Colonic mucosa (tissue), 4 donors: ENCODE data around the gene TBC1D22A. TPM values are rescaled to one million over a fixed set of nuclear protein-coding genes. Genes with fewer than 3 reads are reported as not detected.

Experiments
- DNase-seq: peaks from one replicate; pipeline ENCODE4 v3.0.0-alpha.2; 2020
- H3K27ac ChIP-seq: fragments of 200-600 bp; one replicate; pipeline ENCODE4 v1.8.0; 2021
- H3K27me3 ChIP-seq: fragments of 200-600 bp; one replicate; pipeline ENCODE4 v1.8.0; 2021
- H3K36me3 ChIP-seq: fragments of 200-600 bp; one replicate; pipeline ENCODE4 v1.8.0; 2021
- H3K4me1 ChIP-seq: fragments of 200-600 bp; one replicate; pipeline ENCODE4 v1.8.0; 2021; ENCODE audit warnings: mild to moderate bottlenecking
- H3K4me3 ChIP-seq: fragments of 200-600 bp; one replicate; pipeline ENCODE4 v1.8.0; 2021
- H3K9ac ChIP-seq, 2 donors: one replicate each; pipeline ENCODE4 v1.7.0; 2013; ENCODE audit warnings: control low read depth in 2 of 2, low read depth in 2 of 2, low read length in 2 of 2
- H3K9me3 ChIP-seq: fragments of 200-600 bp; one replicate; pipeline ENCODE4 v1.8.0; 2021
- CTCF ChIP-seq: fragments of 200-600 bp; IDR thresholded peaks from one replicate; pipeline ENCODE4 v1.8.0; 2022; ENCODE audit warnings: antibody characterized with exemption, mild to moderate bottlenecking
- intact Hi-C: fragments of 100-400 bp; cut with DNase I; formaldehyde crosslinking; loops from one replicate; pipeline ENCODE4 v1.14.1; 2022
- total RNA-seq, 2 donors: library from RNA; stranded (reverse); fragmentation: NEBNext Ultra II Directional in 1 of 2; extraction: Animal tissue kit (Norgen Biotek cat#: 25700) in 1 of 2; gene quantifications; one replicate each; pipeline ENCODE4 v1.2.1, GENCODE V29; 2021
- donor health status: healthy.
- donor health status: DM: no; HTN: no; CAD: no.
- donor health status: DM: no; HTN: no; CAD: no.

Gene TBC1D22A
- total RNA-seq, 2 donors from 2014 or later: 34.2 to 36.4 TPM

GRCh38 chr22:46864314-46865051 lies 102.0 kb downstream of the TBC1D22A start:
- Histone ChIP-seq H3K36me3 (no peaks in the 10 kb centered on the region), H3K27ac (peak overlapping the region; percentile 18), H3K4me3 (no peak overlapping the region), H3K9me3 (no peaks in the 10 kb centered on the region), H3K27me3 (no peaks in the 10 kb centered on the region), H3K4me1 (no peaks in the 10 kb centered on the region), H3K9ac (no peak overlapping the region)
- intact Hi-C loops: no loop called here
- peak; percentile 33 for DNase-seq
- TF ChIP-seq CTCF: no peak

GRCh38 chr22:46865052-46865434 lies 102.6 kb downstream of the TBC1D22A start:
- peak; percentile 32 for DNase-seq
- intact Hi-C loops: no loop called here
- Histone ChIP-seq H3K27ac (no peak overlapping the region), H3K4me1 (no peaks in the 10 kb centered on the region), H3K4me3 (no peak overlapping the region), H3K9me3 (no peaks in the 10 kb centered on the region), H3K27me3 (no peaks in the 10 kb centered on the region), H3K9ac (no peak overlapping the region), H3K36me3 (no peaks in the 10 kb centered on the region)
- TF ChIP-seq CTCF: no peak

- intact Hi-C loops: no loop called here
- no peak for TF ChIP-seq CTCF
- no peak for DNase-seq
- Histone ChIP-seq H3K9me3 (no peaks in the 10 kb centered on the region), H3K9ac (no peak overlapping the region), H3K36me3 (no peaks in the 10 kb centered on the region), H3K4me1 (no peaks in the 10 kb centered on the region), H3K27ac (no peak overlapping the region), H3K27me3 (no peaks in the 10 kb centered on the region), H3K4me3 (no peak overlapping the region)
Measured at GRCh38 chr22:46865642-46866041, 103.2 kb downstream of the TBC1D22A start.

DNA sequence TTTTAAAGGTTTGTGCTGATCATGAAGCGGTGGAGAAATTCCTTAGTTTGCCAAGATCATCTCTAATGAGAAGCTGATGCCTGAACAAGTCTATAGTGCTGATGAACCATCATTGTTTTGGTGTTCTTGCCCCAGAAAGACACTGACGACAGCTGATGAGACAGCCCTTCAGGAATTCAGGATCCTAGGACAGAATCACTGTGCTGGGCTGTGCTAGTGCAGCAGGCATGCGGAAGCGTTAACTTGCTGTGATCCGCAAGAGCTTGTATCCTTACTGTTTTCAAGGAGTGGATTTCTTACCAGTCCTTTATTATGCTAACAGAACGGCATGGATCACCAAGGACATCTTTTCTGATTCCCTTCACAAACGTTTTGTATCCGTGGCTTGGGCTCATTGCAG lies 104.1 kb downstream of the TBC1D22A start:
- DNase-seq: no peak
- no peak overlapping the region for H3K9ac ChIP-seq
- no peaks in the 10 kb centered on the region for H3K9me3 ChIP-seq
- no peaks in the 10 kb centered on the region for H3K27me3 ChIP-seq
- H3K4me3 ChIP-seq: no peak overlapping the region
- no peak for TF ChIP-seq CTCF
- no peaks in the 10 kb centered on the region for H3K36me3 ChIP-seq
- intact Hi-C loops: no loop called here
- H3K27ac ChIP-seq: no peak overlapping the region
- H3K4me1 ChIP-seq: no peaks in the 10 kb centered on the region

GRCh38 chr22:46867106-46867505 lies 104.7 kb downstream of the TBC1D22A start:
- no peak overlapping the region for H3K4me3 ChIP-seq
- DNase-seq: no peak
- no peaks in the 10 kb centered on the region for H3K27me3 ChIP-seq
- H3K27ac ChIP-seq: no peak overlapping the region
- no peaks in the 10 kb centered on the region for H3K36me3 ChIP-seq
- TF ChIP-seq CTCF: no peak
- no peaks in the 10 kb centered on the region for H3K9me3 ChIP-seq
- intact Hi-C loops: no loop called here
- H3K4me1 ChIP-seq: no peaks in the 10 kb centered on the region
- no peak overlapping the region for H3K9ac ChIP-seq
